ENCODE results near the gene KIR3DL3.

DNA sequence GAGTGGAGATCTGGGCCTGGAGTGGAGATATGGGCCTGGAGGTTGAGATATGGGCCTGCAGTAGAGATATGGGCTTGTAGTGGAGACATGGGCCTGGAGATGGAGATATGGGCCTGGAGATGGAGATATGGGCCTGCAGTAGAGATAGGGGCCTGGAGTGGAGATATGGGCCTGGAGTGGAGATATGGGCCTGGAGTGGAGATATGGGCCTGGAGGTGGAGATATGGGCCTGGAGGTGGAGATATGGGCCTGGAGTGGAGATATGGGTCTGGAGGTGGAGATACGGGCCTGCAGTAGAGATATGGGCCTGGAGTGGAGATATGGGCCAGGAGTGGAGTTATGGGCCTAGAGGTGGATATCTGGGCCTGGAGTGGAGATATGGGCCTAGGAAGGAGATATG is 14.5 kb downstream of the KIR3DL3 start:
- TF ChIP-seq POLR2A (IDR thresholded peaks at IDR 0.05; ENCODE audit: low read length), result no peak
- no peak for TF ChIP-seq GATA1 (IDR thresholded peaks at IDR 0.05; ENCODE audit: low read depth, low read length)
